Mesothelial cell of epicardium (in vitro differentiated cells): ENCODE results near the gene TACC2. TPM values are rescaled to one million over a fixed set of nuclear protein-coding genes. Genes with fewer than 3 reads are reported as not detected.
A peak's percentile ranks its signal among the peaks of the same experiment; 100 is the strongest.
"Not testable (repeated sequence)": the region's sequence is repeated elsewhere in the genome, so short reads cannot be mapped to it uniquely, and the experiment has no call there.

ENCODE experiments used
- DNase-seq, 2 experiments: peaks; one replicate each; pipeline ENCODE4 v3.0.0; 2021; ENCODE audit warnings: low spot score in 2 of 2; ENCODE audit not compliant: unreplicated experiment in 2 of 2
- H3K27ac Mint-ChIP-seq: 2 replicates; pipeline ENCODE4 v1.8.0; 2021; ENCODE audit warnings: mixed read lengths
- H3K27me3 Mint-ChIP-seq: 2 replicates; pipeline ENCODE4 v1.8.0; 2021; ENCODE audit warnings: low read depth, mixed read lengths
- H3K36me3 Mint-ChIP-seq: 2 replicates; pipeline ENCODE4 v1.8.0; 2021; ENCODE audit warnings: mixed read lengths
- H3K4me1 Mint-ChIP-seq: 2 replicates; pipeline ENCODE4 v1.8.0; 2021; ENCODE audit warnings: mixed read lengths
- H3K4me3 Mint-ChIP-seq: 2 replicates; pipeline ENCODE4 v1.8.0; 2021; ENCODE audit warnings: mild to moderate bottlenecking, moderate library complexity, mixed read lengths
- H3K9me3 Mint-ChIP-seq: 2 replicates; pipeline ENCODE4 v1.8.0; 2021; ENCODE audit warnings: mixed read lengths
- total RNA-seq: library from RNA; stranded (reverse); gene quantifications from 3 replicates; pipeline ENCODE4 v1.2.1, GENCODE V29; 2021
- TF ChIP-seq, protein P1 (sequence below): fragments of 200-600 bp; sonication (generic); IDR thresholded peaks from one replicate; pipeline ENCODE4 v1.5.0; 2021; ENCODE audit warnings: antibody characterized with exemption; ENCODE audit not compliant: unreplicated experiment

The TACC2 gene
- total RNA-seq, 1 donor from 2014 or later, result 25.5 TPM

DNA sequence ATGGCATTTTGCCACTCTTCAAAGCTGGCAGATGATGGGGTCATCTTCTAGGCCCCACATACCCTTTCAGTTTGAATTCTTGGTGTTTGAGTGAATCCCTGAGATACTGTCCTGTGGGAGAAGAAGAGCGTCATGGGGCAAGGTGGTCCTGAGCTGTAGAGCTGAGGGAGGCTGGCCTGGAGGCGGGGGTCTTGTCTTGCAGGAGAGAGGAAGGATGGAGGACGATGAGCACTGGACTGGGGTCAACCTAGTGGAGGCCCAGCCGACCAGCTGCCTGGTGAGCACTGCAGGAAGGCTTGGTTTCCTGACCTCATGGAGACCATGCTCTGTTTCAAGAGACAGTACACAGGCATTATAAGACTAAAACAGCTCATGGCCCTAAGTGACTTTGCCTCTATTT is 114.6 kb downstream of the TACC2 start:
- Mint-ChIP-seq H3K4me3 (no peak overlapping the region), H3K4me1 (no peaks in the 10 kb centered on the region), H3K36me3 (no peaks in the 10 kb centered on the region), H3K9me3 (no peaks in the 10 kb centered on the region), H3K27me3 (peaks cover 15% of the 10 kb centered on the region), H3K27ac (no peak overlapping the region)
- TF ChIP-seq, protein P1, sequence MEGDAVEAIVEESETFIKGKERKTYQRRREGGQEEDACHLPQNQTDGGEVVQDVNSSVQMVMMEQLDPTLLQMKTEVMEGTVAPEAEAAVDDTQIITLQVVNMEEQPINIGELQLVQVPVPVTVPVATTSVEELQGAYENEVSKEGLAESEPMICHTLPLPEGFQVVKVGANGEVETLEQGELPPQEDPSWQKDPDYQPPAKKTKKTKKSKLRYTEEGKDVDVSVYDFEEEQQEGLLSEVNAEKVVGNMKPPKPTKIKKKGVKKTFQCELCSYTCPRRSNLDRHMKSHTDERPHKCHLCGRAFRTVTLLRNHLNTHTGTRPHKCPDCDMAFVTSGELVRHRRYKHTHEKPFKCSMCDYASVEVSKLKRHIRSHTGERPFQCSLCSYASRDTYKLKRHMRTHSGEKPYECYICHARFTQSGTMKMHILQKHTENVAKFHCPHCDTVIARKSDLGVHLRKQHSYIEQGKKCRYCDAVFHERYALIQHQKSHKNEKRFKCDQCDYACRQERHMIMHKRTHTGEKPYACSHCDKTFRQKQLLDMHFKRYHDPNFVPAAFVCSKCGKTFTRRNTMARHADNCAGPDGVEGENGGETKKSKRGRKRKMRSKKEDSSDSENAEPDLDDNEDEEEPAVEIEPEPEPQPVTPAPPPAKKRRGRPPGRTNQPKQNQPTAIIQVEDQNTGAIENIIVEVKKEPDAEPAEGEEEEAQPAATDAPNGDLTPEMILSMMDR, result no peak
- DNase-seq, result no peak

DNA sequence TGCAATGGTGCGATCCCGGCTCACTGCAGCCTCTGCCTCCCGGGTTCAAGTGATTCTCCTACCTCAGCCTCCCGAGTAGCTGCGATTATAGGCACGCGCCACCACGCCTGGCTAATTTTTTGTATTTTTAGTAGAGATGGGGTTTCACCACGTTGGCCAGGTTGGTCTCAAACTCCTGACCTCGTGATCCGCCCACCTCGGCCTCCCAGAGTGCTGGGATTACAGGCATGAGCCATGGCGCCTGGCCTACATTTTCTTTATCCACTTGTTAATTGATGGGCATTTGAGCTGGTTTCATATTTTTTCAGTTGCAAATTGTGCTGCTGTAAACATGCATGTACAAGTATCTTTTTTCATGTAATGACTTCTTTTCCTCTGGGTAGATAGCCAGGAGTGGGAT is 119.8 kb downstream of the TACC2 start:
- not testable (repeated sequence) for H3K4me3 Mint-ChIP-seq, H3K36me3 Mint-ChIP-seq, DNase-seq, H3K27ac Mint-ChIP-seq, H3K9me3 Mint-ChIP-seq, H3K27me3 Mint-ChIP-seq
- H3K4me1 Mint-ChIP-seq, result peaks cover 12% of the 10 kb centered on the region

DNA sequence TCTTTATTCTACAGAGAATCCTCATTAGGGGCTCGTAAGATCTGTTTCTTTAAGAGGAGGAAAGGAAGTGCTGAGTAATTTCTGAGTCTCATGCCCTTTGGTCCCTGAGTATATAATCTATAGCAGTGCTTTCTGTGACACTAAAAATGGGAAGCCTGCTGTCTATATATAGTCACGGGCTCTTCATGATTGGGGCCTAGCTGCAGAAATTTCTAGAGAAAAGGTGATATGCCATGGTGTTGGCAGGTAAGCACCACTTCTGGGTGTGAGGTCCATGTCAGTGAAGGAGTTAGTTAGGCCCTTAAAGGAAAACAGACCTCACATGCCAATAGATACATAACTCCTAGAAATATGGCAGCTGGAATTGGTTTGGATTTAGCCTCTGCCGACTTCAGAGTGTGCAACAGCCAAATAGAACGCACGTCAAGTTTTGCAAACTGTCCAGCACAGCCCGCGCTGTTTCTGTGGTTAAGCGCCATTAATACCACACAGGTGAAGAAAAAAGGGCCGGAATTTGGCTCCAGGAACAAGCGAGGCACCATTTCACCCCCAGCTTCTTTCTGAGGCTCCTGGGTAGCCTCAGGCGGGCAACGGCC is 123.2 kb downstream of the TACC2 start:
- Mint-ChIP-seq H3K9me3 (no peaks in the 10 kb centered on the region), H3K27ac (peak overlapping the region; percentile 86), H3K4me3 (peak overlapping the region; percentile 70), H3K36me3 (no peaks in the 10 kb centered on the region), H3K27me3 (peaks cover 5% of the 10 kb centered on the region), H3K4me1 (peaks cover 19% of the 10 kb centered on the region)
- no peak for DNase-seq
- TF ChIP-seq, protein P1, result no peak

DNA sequence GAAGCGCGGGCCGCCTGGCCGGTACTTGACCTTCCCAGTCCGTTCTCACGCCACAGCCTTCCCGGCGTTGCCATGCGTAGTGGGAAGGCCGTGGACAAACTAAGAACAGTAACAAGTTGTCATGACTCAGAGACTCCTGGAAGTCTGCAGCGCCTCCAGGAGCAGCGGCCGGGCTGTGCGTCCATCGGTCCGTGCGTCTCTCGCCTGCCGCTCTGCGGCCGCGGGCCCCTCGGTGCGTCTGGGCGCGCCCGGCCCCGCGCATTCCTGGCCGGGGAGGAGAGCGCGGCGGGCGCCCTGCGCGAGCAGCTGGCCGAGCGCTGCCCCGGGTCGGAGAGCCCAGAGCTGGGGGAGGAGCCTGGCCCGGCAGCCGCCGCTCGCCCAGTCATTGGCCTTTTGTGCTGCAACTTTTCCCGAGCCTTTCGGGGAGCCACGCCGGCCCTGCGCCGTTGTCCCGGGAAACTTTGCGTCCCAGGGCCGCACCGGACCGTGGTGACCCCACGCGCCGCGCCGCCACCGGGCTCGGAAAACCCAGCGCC is 123.7 kb downstream of the TACC2 start:
- Mint-ChIP-seq H3K27me3 (peaks cover 5% of the 10 kb centered on the region), H3K4me1 (peaks cover 19% of the 10 kb centered on the region), H3K27ac (peak overlapping the region; percentile 86), H3K36me3 (no peaks in the 10 kb centered on the region), H3K4me3 (peak overlapping the region; percentile 70), H3K9me3 (no peaks in the 10 kb centered on the region)
- peak; percentile 59 to 80 for DNase-seq
- TF ChIP-seq, protein P1, result no peak

DNA sequence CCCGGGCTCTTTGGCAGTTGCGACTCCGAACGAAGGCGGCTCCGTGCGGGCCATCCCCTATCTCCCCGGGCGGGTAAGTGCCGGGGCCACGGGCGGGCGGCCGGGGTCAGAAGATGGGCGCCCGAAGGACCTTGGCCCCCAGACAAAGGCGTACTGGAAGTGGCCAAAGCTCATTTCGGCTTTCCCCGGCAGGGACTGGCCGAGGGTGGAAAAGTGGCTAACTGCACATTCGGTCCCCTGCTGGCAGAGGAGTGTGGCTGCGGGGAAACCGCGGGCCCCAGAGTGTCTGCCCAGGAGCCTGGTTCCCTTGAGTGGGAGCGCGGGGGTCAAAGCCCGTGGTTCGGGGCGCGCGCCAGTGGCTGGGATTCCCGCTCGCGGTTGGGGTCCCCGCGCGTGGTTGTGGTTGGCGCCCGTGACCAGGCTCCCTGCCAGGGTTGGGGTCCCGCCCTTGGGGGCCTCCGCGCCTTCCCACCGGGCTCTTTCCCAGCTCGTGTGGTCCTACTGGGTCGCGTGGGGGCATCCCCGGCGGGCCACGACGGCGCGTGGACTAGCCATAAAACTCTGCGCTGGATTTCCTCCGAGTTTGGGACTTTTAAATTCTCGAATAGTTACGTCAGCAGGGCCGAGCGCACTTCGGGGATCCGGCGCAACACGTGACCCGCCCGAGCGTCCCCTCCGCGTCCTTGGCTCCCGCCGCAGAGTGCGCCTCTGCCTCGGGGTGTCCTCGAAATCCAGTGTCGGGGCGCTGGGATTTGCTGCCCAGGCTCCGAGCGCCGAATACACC is 124.4 kb downstream of the TACC2 start:
- Mint-ChIP-seq H3K27me3 (peaks cover 5% of the 10 kb centered on the region), H3K36me3 (no peaks in the 10 kb centered on the region), H3K27ac (peak overlapping the region; percentile 74), H3K4me3 (peak overlapping the region; percentile 63), H3K9me3 (no peaks in the 10 kb centered on the region), H3K4me1 (peaks cover 19% of the 10 kb centered on the region)
- peak; percentile 41 to 69 for DNase-seq
- TF ChIP-seq, protein P1, result peak; percentile 68
